Heart left ventricle (tissue), 13 donors: ENCODE results near the gene CYB5D1.

Source experiments
- POLR2A ChIP-seq, 2 donors: fragments of 450-650 bp; IDR thresholded peaks; one replicate each; pipeline ENCODE4 v1.6.1; 2017; ENCODE audit warnings: antibody characterized with exemption in 2 of 2, mild to moderate bottlenecking in 2 of 2, moderate library complexity in 2 of 2
- TF ChIP-seq, protein P1 (sequence below), 12 donors: fragments of 200-600 bp; sonication (generic) in 4 of 12; IDR thresholded peaks; one replicate each; pipeline versions ENCODE4 v1.5.0 to v1.8.0; 2018 to 2022; ENCODE audit warnings: antibody characterized with exemption in 12 of 12, mild to moderate bottlenecking in 5 of 12
- donor health status: ischemic (EF 13 %, LVEDD 7.1; RV severe dilation, severe dysfunction).
- donor health status: DM: no; HTN: yes; CAD: no.
- donor health status: DM: no; HTN: no; CAD: no.
- donor health status: ischemic (EF 25% LVEDD 6.9; RV normal size, moderate dysfunction).
- donor health status: ischemic (EF 25% LVEDD 5.7; RV mildly dilated, moderate dysfunction).
- donor health status: ischemic (EF 35%, LVEDD 5.7; RV mildly dilated, moderate dysfunction).
- donor health status: nonischemic (EF 11% LVEDD 7.7; RV severe dilation, severe dysfunction).
- donor health status: DM: yes; HTN: yes; CAD: no.
- donor health status: PGD.
- donor health status: ischemic (EF 29% LVEDD 5.4; RV normal size, mild dysfunction).
- donor health status: nonischemic (EF 23%, LVEDD 6.1; RV moderate dilation, normal function).

DNA sequence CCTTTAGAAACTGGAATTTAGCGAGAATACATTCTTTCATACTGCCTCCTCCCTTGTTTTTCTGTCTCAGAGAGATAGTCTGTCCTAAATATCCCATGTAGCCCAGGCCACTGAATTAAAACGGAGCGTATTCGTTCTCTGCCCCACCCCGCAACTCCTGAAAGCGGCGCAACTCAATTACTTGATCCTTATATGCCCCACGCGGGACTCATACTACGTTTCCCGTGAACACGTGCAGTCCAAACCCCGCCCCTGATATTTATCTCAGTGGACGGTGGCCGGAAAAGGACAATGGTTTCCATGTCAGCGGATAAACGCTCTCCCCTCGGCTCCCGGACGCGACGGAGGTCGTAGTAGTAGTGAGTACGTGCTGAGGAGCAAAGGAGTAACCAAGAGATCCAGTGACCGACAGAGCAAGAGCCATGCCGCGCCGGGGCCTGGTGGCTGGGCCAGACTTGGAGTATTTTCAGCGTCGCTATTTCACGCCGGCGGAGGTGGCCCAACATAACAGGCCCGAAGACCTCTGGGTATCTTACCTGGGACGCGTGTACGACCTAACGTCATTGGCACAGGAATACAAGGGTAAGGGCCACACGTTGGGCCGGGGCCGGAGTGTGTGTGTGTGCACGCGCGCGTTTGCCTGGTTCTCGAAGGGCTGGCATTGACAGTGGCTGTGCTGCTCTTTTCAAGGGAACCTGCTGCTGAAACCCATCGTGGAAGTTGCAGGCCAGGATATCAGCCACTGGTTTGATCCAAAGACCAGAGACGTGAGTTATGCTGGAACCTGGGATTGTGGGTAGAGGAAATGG lies at the start of gene CYB5D1:
- TF ChIP-seq, protein P1, sequence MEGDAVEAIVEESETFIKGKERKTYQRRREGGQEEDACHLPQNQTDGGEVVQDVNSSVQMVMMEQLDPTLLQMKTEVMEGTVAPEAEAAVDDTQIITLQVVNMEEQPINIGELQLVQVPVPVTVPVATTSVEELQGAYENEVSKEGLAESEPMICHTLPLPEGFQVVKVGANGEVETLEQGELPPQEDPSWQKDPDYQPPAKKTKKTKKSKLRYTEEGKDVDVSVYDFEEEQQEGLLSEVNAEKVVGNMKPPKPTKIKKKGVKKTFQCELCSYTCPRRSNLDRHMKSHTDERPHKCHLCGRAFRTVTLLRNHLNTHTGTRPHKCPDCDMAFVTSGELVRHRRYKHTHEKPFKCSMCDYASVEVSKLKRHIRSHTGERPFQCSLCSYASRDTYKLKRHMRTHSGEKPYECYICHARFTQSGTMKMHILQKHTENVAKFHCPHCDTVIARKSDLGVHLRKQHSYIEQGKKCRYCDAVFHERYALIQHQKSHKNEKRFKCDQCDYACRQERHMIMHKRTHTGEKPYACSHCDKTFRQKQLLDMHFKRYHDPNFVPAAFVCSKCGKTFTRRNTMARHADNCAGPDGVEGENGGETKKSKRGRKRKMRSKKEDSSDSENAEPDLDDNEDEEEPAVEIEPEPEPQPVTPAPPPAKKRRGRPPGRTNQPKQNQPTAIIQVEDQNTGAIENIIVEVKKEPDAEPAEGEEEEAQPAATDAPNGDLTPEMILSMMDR (IDR thresholded peaks at IDR 0.05): peak in 2 of 12 donors; percentile 3 to 6
- no peak for TF ChIP-seq POLR2A (IDR thresholded peaks at IDR 0.05)
